Retinal pigment epithelial cell (primary cell): ENCODE data around the gene CD164L2.
A peak's percentile ranks its signal among the peaks of the same experiment; 100 is the strongest.

Experiments
- DNase-seq: peaks from one replicate; pipeline ENCODE4 v3.0.0-alpha.2; 2010; ENCODE audit warnings: low read depth
- H3K4me3 ChIP-seq: 2 replicates; pipeline ENCODE4 v1.5.1; 2011; ENCODE audit warnings: mild to moderate bottlenecking, low read length, control low read depth, moderate library complexity
- CTCF ChIP-seq: conservative IDR thresholded peaks from 2 replicates; pipeline ENCODE4 v1.5.1; 2011; ENCODE audit warnings: low read depth, low read length, control low read depth, inconsistent platforms

CD164L2 gene

DNA sequence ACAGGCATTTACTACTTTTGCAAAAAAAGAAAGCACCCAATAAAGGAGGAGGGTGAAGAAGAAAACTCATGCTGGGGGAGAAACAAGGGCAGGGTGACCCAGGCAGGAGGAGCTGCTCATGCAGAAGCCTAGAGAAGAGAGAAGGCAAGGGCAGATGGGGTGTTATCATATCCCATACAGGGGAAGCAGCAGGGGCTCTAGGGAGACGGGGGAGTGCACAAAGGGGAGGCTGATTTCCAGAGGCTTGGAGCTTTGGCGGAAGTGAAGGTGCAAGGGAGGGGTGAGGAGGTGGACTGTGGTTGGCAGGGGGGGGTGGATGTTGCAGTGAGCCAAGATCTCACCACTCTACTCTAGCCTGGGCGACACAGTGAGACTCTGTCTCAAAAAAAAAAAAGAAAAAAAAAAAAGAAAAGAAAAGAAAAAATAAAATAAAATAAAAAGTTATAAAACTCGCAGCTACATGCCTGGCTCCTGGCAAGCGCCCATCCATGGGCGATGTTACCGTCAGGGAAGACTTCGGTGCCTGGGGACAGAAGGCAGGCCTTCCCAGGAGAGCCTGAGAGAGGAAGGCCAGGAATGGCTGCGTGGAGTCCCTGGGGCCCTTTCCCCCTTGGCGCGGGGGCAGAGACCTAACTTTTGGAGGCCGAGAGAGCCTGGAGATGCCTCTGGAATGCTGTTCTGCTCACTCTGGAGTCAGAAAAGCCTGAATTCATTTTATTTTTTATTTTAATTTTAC lies 5.2 kb downstream of the CD164L2 start:
- no peak for TF ChIP-seq CTCF
- no peak overlapping the region for H3K4me3 ChIP-seq
- no peak for DNase-seq

GRCh38 chr1:27374362-27375086 lies 8.6 kb downstream of the CD164L2 start, which contains the start of gene FCN3:
FCN3 (minus strand) TSS chr1:27374824; CDS start chr1:27374818, 6 bp downstream.
- no peak for DNase-seq
- no peak within 1 kb of the TSS for H3K4me3 ChIP-seq
- TF ChIP-seq CTCF = no peak

DNA sequence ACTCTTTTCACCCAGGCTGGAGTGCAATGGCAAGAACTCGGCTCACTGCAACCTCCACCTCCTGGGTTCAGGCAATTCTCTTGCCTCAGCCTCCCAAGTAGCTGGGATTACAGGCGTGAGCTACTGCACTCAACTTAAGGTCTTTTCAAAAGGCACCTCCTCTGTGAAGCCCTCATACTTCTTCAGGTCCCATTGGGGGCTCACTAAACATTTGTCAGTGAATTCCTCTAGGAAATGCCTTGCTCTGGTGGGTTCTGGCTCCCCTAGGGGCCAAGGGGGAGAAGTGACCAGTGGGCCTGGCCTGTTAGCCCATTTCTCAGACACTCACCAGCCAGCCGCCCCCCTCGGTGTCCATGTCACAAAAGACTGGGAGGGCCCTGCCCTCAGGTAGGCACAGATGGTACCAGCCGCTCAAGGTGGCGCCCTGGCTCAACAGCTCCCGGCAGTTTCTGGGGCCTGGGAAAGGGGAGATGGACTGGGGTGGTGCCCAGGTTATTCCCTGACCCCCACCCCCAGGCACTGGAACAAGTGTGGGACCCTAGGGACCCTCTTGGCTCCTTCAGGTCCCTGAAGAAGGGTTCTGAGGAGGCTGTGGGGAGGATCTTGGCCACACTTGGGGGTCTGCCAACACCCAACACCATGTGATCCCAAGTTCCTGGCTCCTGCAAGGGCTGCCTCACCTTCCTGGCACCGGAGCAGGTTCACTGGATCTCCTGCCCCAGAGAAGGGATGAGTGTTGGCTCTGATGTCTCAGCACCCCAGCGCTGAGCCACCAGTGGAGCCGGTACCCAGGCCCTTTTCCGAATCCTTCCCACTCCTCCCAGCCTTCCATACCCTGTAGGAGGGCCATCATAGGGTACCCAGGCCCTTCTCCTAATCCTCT lies 10.1 kb downstream of the CD164L2 start:
- no peak overlapping the region for H3K4me3 ChIP-seq
- TF ChIP-seq CTCF = peak; percentile 51

GRCh38 chr1:27372022-27372807 lies 10.9 kb downstream of the CD164L2 start:
- DNase-seq = no peak
- TF ChIP-seq CTCF = no peak
- no peak overlapping the region for H3K4me3 ChIP-seq

More for the DNA sequence above, 10.1 kb downstream of the CD164L2 start:
- no peak for DNase-seq

GRCh38 chr1:27368869-27369582 lies 14.1 kb downstream of the CD164L2 start:
- H3K4me3 ChIP-seq = no peak overlapping the region
- TF ChIP-seq CTCF = peak; percentile 47
- no peak for DNase-seq

- peak overlapping the region; percentile 58 for H3K4me3 ChIP-seq
- no peak for TF ChIP-seq CTCF
- DNase-seq = no peak
Measured at GRCh38 chr1:27367160-27367650, 15.9 kb downstream of the CD164L2 start.
